ENCODE measurements around the gene SCAI.
"Not testable (repeated sequence)": the region's sequence is repeated elsewhere in the genome, so short reads cannot be mapped to it uniquely, and the experiment has no call there.

The SCAI gene

GRCh38 chr9:125121146-125121545 is 22.2 kb downstream of the SCAI start:
- DNase-seq (ENCODE audit: insufficient read length, low spot score) (no peak), FAIRE-seq (no peak)
- TF ChIP-seq CTCF (IDR thresholded peaks at IDR 0.05; ENCODE audit: insufficient read depth, missing control alignments) = no peak

GRCh38 chr9:125119643-125120286 is 23.6 kb downstream of the SCAI start:
- no peak for DNase-seq (ENCODE audit: insufficient read length, low spot score)
- no peak for TF ChIP-seq CTCF (IDR thresholded peaks at IDR 0.05; ENCODE audit: insufficient read depth, missing control alignments)
- no peak for FAIRE-seq

GRCh38 chr9:125118696-125119095 is 24.6 kb downstream of the SCAI start:
- DNase-seq (ENCODE audit: insufficient read length, low spot score); FAIRE-seq: not testable (repeated sequence)

GRCh38 chr9:125114503-125114902 is 28.8 kb downstream of the SCAI start:
- not testable (repeated sequence) for DNase-seq (ENCODE audit: insufficient read length, low spot score); FAIRE-seq

- FAIRE-seq (no peak), DNase-seq (ENCODE audit: insufficient read length, low spot score) (no peak)
- TF ChIP-seq CTCF (IDR thresholded peaks at IDR 0.05; ENCODE audit: insufficient read depth, missing control alignments) = no peak
These were observed 32.9 kb downstream of the SCAI start for GRCh38 chr9:125110464-125110863.

GRCh38 chr9:125108541-125108940 is 34.8 kb downstream of the SCAI start:
- not testable (repeated sequence) for FAIRE-seq; DNase-seq (ENCODE audit: insufficient read length, low spot score)

- no peak for TF ChIP-seq CTCF (IDR thresholded peaks at IDR 0.05; ENCODE audit: insufficient read depth, missing control alignments)
- no peak for FAIRE-seq
- no peak for DNase-seq (ENCODE audit: insufficient read length, low spot score)
These were observed 36.9 kb downstream of the SCAI start for GRCh38 chr9:125106285-125106893.

GRCh38 chr9:125103770-125104460 is 39.4 kb downstream of the SCAI start:
- FAIRE-seq (no peak), DNase-seq (ENCODE audit: insufficient read length, low spot score) (no peak)
- no peak for TF ChIP-seq CTCF (IDR thresholded peaks at IDR 0.05; ENCODE audit: insufficient read depth, missing control alignments)

All from D721Med (cell line).